ENCODE results near the gene BPIFB2. TPM values are rescaled to one million over a fixed set of nuclear protein-coding genes. Genes with fewer than 3 reads are reported as not detected.

BPIFB2 gene
- total RNA-seq, 1 experiment from 2014 or later = 0.15 TPM

DNA sequence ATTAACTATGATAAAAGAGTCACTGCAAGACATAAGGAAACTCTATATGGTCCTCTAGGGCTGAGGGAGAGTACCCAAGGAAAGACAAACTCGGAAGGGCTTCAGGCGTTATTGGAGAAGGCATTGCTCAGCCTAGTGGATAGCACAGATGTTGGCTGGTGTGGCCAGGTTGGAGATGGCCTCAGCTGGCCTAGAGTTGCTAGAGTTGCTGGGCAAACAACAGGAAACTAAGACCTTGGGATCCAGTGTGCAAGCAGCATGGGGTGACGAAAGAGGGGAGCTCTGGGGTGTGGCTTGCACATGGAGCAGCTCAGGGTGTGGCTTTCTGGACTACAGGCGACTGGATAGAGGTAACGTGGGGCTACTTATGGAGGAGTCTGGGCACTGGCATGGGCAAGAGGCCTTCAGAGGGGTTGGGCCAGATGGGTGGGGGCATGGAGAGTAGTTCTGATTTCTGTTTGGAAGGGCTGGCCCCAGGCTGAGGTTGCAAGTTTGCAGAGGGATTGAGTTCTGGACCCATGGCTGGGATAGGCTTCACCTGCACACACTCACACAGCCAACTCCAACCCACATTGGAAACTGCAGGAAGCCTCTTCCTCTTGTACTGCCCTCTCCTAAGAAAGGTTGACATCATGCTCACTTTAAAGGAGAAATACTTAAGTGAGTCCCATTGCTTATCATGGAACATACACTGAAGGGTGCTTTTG is 18.7 kb downstream of the BPIFB2 start:
- peaks cover 29% of the 10 kb centered on the region; the same call in 1 of the 2 replicates for H3K27me3 ChIP-seq (ENCODE audit: insufficient read depth, low read length)
- H4K20me1 ChIP-seq (ENCODE audit: insufficient read depth) = no peaks in the 10 kb centered on the region
- TF ChIP-seq, protein P1, sequence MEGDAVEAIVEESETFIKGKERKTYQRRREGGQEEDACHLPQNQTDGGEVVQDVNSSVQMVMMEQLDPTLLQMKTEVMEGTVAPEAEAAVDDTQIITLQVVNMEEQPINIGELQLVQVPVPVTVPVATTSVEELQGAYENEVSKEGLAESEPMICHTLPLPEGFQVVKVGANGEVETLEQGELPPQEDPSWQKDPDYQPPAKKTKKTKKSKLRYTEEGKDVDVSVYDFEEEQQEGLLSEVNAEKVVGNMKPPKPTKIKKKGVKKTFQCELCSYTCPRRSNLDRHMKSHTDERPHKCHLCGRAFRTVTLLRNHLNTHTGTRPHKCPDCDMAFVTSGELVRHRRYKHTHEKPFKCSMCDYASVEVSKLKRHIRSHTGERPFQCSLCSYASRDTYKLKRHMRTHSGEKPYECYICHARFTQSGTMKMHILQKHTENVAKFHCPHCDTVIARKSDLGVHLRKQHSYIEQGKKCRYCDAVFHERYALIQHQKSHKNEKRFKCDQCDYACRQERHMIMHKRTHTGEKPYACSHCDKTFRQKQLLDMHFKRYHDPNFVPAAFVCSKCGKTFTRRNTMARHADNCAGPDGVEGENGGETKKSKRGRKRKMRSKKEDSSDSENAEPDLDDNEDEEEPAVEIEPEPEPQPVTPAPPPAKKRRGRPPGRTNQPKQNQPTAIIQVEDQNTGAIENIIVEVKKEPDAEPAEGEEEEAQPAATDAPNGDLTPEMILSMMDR (IDR thresholded peaks at IDR 0.05 in 2 of 3, conservative IDR thresholded peaks at IDR 0.05 in 1 of 3; ENCODE audit: borderline replicate concordance in 1 of 3, insufficient read depth in 1 of 3, low read depth in 2 of 3, low read length in 2 of 3) = no peak
- TF ChIP-seq EZH2phosphoT487 (IDR thresholded peaks at IDR 0.05; ENCODE audit: borderline replicate concordance) = no peak
- no peaks in the 10 kb centered on the region for H3K79me2 ChIP-seq (ENCODE audit: insufficient read depth, low read length)
- no peak for ATAC-seq
- no peaks in the 10 kb centered on the region for H3K36me3 ChIP-seq (ENCODE audit: control insufficient read depth in 1 of 2, insufficient read depth in 2 of 2, low read length in 2 of 2)
- H3K27ac ChIP-seq (ENCODE audit: low read depth, low read length) = no peak overlapping the region
- H3K9me2 ChIP-seq (ENCODE audit: insufficient read depth) = no peaks in the 10 kb centered on the region
- DNase-seq (ENCODE audit: low read depth, low spot score) = no peak
- ChIA-PET CTCF (no interaction called here), RAD21 (ENCODE audit: low non-redundant PET in 1 of 2, low total read pairs in 2 of 2, uncharacterized antibody in 2 of 2, unreplicated experiment in 2 of 2) (no interaction called here), POLR2A (no interaction called here)
- H3K9me3 ChIP-seq (ENCODE audit: control insufficient read depth in 1 of 2, insufficient read depth in 1 of 2, low read depth in 1 of 2, low read length in 2 of 2) = no peaks in the 10 kb centered on the region; a peak in 1 of 4 replicates
- H3K4me2 ChIP-seq (ENCODE audit: low read length) = no peak overlapping the region
- no peaks in the 10 kb centered on the region for H3K4me1 ChIP-seq (ENCODE audit: control insufficient read depth in 1 of 2, insufficient read depth in 2 of 2, low read length in 2 of 2)
- BruUV-seq (replicated peaks) = no TSS peak
- intact Hi-C loops (cut with micrococcal nuclease) = no loop called here
- no peak overlapping the region for H3K9ac ChIP-seq (ENCODE audit: low read length)
- no peak overlapping the region for H3K4me3 ChIP-seq (replicated peaks in 1 of 2; ENCODE audit: low read depth in 1 of 2, low read length in 2 of 2)
- H2AFZ ChIP-seq (ENCODE audit: low read depth, low read length, poor library complexity, severe bottlenecking) = no peak overlapping the region

DNA sequence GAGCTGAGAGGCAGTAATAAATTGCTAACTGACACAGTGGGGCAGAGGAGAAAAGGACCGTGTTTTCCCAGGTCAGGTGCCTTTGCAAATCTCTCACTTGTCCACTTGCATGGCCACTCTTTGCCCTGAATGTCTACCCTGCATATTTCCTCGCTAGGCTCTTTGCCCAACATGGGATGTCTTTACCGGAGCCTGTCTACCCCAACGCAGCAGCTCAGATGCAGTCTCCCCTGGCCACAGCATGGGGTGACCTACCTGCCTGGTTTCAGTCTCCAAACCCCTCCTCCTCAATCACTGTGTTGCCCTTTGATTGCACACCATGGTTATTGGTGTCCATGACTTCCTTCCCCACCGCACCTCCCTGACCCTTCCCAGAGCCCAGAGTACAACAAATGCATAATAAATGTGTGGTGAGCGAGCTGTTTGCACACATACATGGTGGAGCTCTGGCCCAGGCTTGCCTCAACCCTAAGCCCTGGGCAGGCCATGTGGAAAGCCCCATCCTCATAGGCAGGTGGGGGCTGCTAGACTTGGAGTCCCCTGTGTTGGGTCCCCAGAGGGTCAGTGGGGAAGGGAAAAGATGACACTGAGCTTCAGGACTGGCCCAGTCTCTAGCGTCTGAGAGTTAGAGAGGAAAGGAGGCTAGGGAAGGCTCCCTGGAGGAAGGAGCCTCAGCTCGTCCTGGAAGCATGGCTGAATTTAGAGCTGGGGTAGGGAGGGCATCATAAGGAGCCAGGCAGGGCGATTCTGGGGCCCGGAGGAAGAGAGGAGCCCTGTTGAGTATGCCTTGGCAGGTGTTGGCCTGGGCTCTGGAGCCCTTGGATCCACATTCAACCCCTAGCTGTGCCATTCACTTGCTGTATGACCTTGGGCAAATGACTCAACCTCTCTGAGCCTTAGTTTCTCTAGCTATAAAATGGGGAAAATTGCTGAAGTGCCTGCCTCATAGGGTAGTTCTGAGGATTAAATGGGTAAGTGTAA is 19.6 kb downstream of the BPIFB2 start:
- Histone ChIP-seq H3K9me3 (ENCODE audit: control insufficient read depth in 1 of 2, insufficient read depth in 1 of 2, low read depth in 1 of 2, low read length in 2 of 2) (no peaks in the 10 kb centered on the region; a peak in 1 of 4 replicates), H3K36me3 (ENCODE audit: control insufficient read depth in 1 of 2, insufficient read depth in 2 of 2, low read length in 2 of 2) (no peaks in the 10 kb centered on the region), H3K27ac (ENCODE audit: low read depth, low read length) (no peak overlapping the region), H3K9ac (ENCODE audit: low read length) (no peak overlapping the region), H4K20me1 (ENCODE audit: insufficient read depth) (no peaks in the 10 kb centered on the region), H3K4me1 (ENCODE audit: control insufficient read depth in 1 of 2, insufficient read depth in 2 of 2, low read length in 2 of 2) (no peaks in the 10 kb centered on the region), H3K4me3 (replicated peaks in 1 of 2; ENCODE audit: low read depth in 1 of 2, low read length in 2 of 2) (no peak overlapping the region), H3K27me3 (ENCODE audit: insufficient read depth, low read length) (peaks cover 29% of the 10 kb centered on the region; the same call in 1 of the 2 replicates), H3K4me2 (ENCODE audit: low read length) (no peak overlapping the region), H2AFZ (ENCODE audit: low read depth, low read length, poor library complexity, severe bottlenecking) (no peak overlapping the region), H3K79me2 (ENCODE audit: insufficient read depth, low read length) (no peaks in the 10 kb centered on the region), H3K9me2 (ENCODE audit: insufficient read depth) (no peaks in the 10 kb centered on the region)
- DNase-seq (ENCODE audit: low read depth, low spot score) (no peak), ATAC-seq (no peak)
- ChIA-PET POLR2A (no interaction called here), CTCF (no interaction called here), RAD21 (ENCODE audit: low non-redundant PET in 1 of 2, low total read pairs in 2 of 2, uncharacterized antibody in 2 of 2, unreplicated experiment in 2 of 2) (no interaction called here)
- intact Hi-C loops (cut with micrococcal nuclease) = no loop called here
- no TSS peak for BruUV-seq (replicated peaks)
- TF ChIP-seq SIN3A (IDR thresholded peaks at IDR 0.05; ENCODE audit: low read depth) = no peak
- TF ChIP-seq, protein P2, sequence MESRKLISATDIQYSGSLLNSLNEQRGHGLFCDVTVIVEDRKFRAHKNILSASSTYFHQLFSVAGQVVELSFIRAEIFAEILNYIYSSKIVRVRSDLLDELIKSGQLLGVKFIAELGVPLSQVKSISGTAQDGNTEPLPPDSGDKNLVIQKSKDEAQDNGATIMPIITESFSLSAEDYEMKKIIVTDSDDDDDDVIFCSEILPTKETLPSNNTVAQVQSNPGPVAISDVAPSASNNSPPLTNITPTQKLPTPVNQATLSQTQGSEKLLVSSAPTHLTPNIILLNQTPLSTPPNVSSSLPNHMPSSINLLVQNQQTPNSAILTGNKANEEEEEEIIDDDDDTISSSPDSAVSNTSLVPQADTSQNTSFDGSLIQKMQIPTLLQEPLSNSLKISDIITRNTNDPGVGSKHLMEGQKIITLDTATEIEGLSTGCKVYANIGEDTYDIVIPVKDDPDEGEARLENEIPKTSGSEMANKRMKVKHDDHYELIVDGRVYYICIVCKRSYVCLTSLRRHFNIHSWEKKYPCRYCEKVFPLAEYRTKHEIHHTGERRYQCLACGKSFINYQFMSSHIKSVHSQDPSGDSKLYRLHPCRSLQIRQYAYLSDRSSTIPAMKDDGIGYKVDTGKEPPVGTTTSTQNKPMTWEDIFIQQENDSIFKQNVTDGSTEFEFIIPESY (IDR thresholded peaks at IDR 0.05; ENCODE audit: extremely low read depth, insufficient replicate concordance, low read length) = no peak
- TF ChIP-seq, protein P3, sequence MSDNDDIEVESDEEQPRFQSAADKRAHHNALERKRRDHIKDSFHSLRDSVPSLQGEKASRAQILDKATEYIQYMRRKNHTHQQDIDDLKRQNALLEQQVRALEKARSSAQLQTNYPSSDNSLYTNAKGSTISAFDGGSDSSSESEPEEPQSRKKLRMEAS (IDR thresholded peaks at IDR 0.05) = no peak
- no peak for TF ChIP-seq ELF1 (IDR thresholded peaks at IDR 0.05; ENCODE audit: borderline replicate concordance, low read depth)
- TF ChIP-seq YY1 (IDR thresholded peaks at IDR 0.05; ENCODE audit: extremely low read depth, insufficient replicate concordance, low read depth, low read length) = no peak

Data from HCT116 (cell line).